Adrenal gland (tissue), 19 donors: ENCODE data around the gene TMEM106A. TPM values are rescaled to one million over a fixed set of nuclear protein-coding genes. Genes with fewer than 3 reads are reported as not detected.
"Not testable (repeated sequence)": the region's sequence is repeated elsewhere in the genome, so short reads cannot be mapped to it uniquely, and the experiment has no call there.

Experiments used
- DNase-seq, 7 donors: peaks; one replicate each; pipeline ENCODE4 v3.0.0-alpha.2; 2019 to 2020
- H3K27ac ChIP-seq, 5 donors: fragments of 200-600 bp; sonication (generic) in 4 of 5; 1 replicate in 3 of 5; 2 replicates in 2 of 5; pipeline versions ENCODE4 v1.5.1 to v1.8.0; 2016 to 2020; ENCODE audit warnings: mild to moderate bottlenecking in 1 of 5
- H3K27me3 ChIP-seq: fragments of 200-600 bp; 2 replicates; pipeline ENCODE4 v1.8.0; 2021
- H3K36me3 ChIP-seq, 2 donors: fragments of 200-600 bp; replicated peaks in 1 of 2; 1 replicate in 1 of 2; 2 replicates in 1 of 2; pipeline versions ENCODE4 v1.5.1 to v1.8.0; 2018 to 2022
- H3K4me1 ChIP-seq, 2 donors: fragments of 200-600 bp; replicated peaks in 1 of 2; 1 replicate in 1 of 2; 2 replicates in 1 of 2; pipeline versions ENCODE4 v1.5.1 to v1.8.0; 2018 to 2021
- H3K4me3 ChIP-seq, 4 donors: fragments of 200-600 bp; sonication (generic) in 3 of 4; one replicate each; pipeline ENCODE4 v1.5.1; 2016 to 2018
- H3K9me3 ChIP-seq, 3 donors: fragments of 200-600 bp; sonication (generic) in 1 of 3; replicated peaks in 1 of 3; 1 replicate in 2 of 3; 2 replicates in 1 of 3; pipeline versions ENCODE4 v1.5.1 to v1.8.0; 2016 to 2021
- POLR2A ChIP-seq, 2 donors: fragments of 450-650 bp; IDR thresholded peaks; one replicate each; pipeline ENCODE4 v1.6.1; 2017; ENCODE audit warnings: antibody characterized with exemption in 2 of 2, mild to moderate bottlenecking in 2 of 2, moderate library complexity in 1 of 2
- WGBS, 4 donors: extraction: QIAGEN DNeasy Blood & Tissue Kit in 2 of 4; methylation state at CpG; one replicate each; pipeline versions ENCODE4 v1.1.5 to v1.1.7; 2013 to 2017; 5-methylcytosine and 5-hydroxymethylcytosine counted together
- intact Hi-C, 2 donors: fragments of 100-400 bp; cut with DNase I; formaldehyde crosslinking; loops; one replicate each; pipeline versions ENCODE4 v1.14.1 to v1.15.0; 2022 to 2023
- long read RNA-seq, 10 donors: library from polyadenylated mRNA in 3 of 10; unstranded in 2 of 10; stranded (forward) in 1 of 10; transcript quantifications; one replicate each; pipeline ENCODE4 v2.0.0 and lab custom pipeline, GENCODE V29; 2021 to 2026
- polyA plus RNA-seq, 3 donors: library from polyadenylated mRNA; stranded (reverse); fragments of 200-250 nt in 2 of 3; fragments of 350-450 nt in 1 of 3; fragmentation: Illumina TruSeq in 1 of 3; extraction: RNeasy Lipid Tissue Mini Kit (QIAGEN cat#74804) in 1 of 3; gene quantifications; one replicate each; pipeline ENCODE4 v1.2.3, GENCODE V29; 2013 to 2014
- total RNA-seq, 9 donors: library from RNA; depleted of rRNA in 4 of 9; stranded (reverse); fragments of >200 nt in 4 of 9; fragments of 120-200 nt in 1 of 9; fragmentation: NEBNext Ultra II Directional in 1 of 9; extraction: Animal tissue kit (Norgen Biotek cat#: 25700) in 1 of 9; gene quantifications; one replicate each; pipeline versions ENCODE4 v1.1.0 to v1.2.4, GENCODE V29; 2013 to 2023
- TF ChIP-seq, protein P1 (sequence below), 6 experiments: fragments of 450-650 bp in 4 of 6; fragments of 200-600 bp in 2 of 6; sonication (generic) in 1 of 6; IDR thresholded peaks; 1 replicate in 5 of 6; 2 replicates in 1 of 6; pipeline versions ENCODE4 v1.5.1 to v1.8.0; 2016 to 2021; ENCODE audit warnings: antibody characterized with exemption in 6 of 6, mild to moderate bottlenecking in 2 of 6, moderate library complexity in 1 of 6
- donor health status: healthy with polysubstance abuse.
- donor health status: Bipolar disorder and iron deficiency.
- donor health status: DM: yes; HTN: yes; CAD: no.
- donor health status: DM: no; HTN: no; CAD: no.
- donor health status: DM: no; HTN: no; CAD: no.
- donor health status: DM: yes; HTN: yes; CAD: no.

The TMEM106A gene, protein sequence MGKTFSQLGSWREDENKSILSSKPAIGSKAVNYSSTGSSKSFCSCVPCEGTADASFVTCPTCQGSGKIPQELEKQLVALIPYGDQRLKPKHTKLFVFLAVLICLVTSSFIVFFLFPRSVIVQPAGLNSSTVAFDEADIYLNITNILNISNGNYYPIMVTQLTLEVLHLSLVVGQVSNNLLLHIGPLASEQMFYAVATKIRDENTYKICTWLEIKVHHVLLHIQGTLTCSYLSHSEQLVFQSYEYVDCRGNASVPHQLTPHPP
- total RNA-seq (10 to 100 TPM in 4 of 9 donors, 1 to 10 TPM in 5; 2.1 to 20.1 (median 9.0) TPM), polyA plus RNA-seq (1 to 10 TPM; 1.9 to 9.2 (median 4.5) TPM)
- long read RNA-seq, donor 1: 0 reads
- long read RNA-seq, donor 2, partial matches to known transcripts: 0 of 1 reads
- long read RNA-seq, donor 2, other reads (novel, unspliced or antisense): 0 of 1 reads
- long read RNA-seq, donor 3: 0 reads
- long read RNA-seq, donor 4, partial matches to known transcripts: 1 of 3 reads
- long read RNA-seq, donor 4, other reads (novel, unspliced or antisense): 2 of 3 reads
- long read RNA-seq, donor 5, partial matches to known transcripts: 2 of 5 reads
- long read RNA-seq, donor 5, other reads (novel, unspliced or antisense): 0 of 5 reads
- long read RNA-seq, donor 6, partial matches to known transcripts: 0 of 1 reads
- long read RNA-seq, donor 6, other reads (novel, unspliced or antisense): 0 of 1 reads
- long read RNA-seq, donor 7: 0 reads
- long read RNA-seq, donor 8: 0 reads
- long read RNA-seq, donor 9: 0 reads
- long read RNA-seq, donor 10: 0 reads

- H3K4me3 ChIP-seq: peak within 1 kb of the TSS; percentile 5 to 70 (median 30)
- H3K27me3 ChIP-seq: no peaks in the 10 kb centered on the region
- no peaks in the 10 kb centered on the region for H3K9me3 ChIP-seq
- DNase-seq: peak; percentile 74 to 86 (median 81)
- H3K4me1 ChIP-seq: peaks cover 6 to 16% of the 10 kb centered on the region in 2 donors
- 1 to 7% (median 2%) methylated on average over 41 to 54 of the region's 54 CpGs for WGBS, 4 donors
- H3K27ac ChIP-seq: peak within 1 kb of the TSS in 4 of 5 donors; percentile 56 to 83 (median 72)
- TF ChIP-seq POLR2A (IDR thresholded peaks at IDR 0.05): peak in 1 of 2 donors; percentile 36
- TF ChIP-seq, protein P1, sequence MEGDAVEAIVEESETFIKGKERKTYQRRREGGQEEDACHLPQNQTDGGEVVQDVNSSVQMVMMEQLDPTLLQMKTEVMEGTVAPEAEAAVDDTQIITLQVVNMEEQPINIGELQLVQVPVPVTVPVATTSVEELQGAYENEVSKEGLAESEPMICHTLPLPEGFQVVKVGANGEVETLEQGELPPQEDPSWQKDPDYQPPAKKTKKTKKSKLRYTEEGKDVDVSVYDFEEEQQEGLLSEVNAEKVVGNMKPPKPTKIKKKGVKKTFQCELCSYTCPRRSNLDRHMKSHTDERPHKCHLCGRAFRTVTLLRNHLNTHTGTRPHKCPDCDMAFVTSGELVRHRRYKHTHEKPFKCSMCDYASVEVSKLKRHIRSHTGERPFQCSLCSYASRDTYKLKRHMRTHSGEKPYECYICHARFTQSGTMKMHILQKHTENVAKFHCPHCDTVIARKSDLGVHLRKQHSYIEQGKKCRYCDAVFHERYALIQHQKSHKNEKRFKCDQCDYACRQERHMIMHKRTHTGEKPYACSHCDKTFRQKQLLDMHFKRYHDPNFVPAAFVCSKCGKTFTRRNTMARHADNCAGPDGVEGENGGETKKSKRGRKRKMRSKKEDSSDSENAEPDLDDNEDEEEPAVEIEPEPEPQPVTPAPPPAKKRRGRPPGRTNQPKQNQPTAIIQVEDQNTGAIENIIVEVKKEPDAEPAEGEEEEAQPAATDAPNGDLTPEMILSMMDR (IDR thresholded peaks at IDR 0.05): peak in 5 of 6 experiments; percentile 11 to 44 (median 28)
- H3K36me3 ChIP-seq: peaks cover 0 to 55% of the 10 kb centered on the region in 2 donors
- intact Hi-C loops: no loop called here
Observed at GRCh38 chr17:43211480-43212402, at the start of gene TMEM106A. TMEM106A (plus strand) TSS chr17:43211875; CDS start chr17:43213042, 1,167 bp downstream.

DNA sequence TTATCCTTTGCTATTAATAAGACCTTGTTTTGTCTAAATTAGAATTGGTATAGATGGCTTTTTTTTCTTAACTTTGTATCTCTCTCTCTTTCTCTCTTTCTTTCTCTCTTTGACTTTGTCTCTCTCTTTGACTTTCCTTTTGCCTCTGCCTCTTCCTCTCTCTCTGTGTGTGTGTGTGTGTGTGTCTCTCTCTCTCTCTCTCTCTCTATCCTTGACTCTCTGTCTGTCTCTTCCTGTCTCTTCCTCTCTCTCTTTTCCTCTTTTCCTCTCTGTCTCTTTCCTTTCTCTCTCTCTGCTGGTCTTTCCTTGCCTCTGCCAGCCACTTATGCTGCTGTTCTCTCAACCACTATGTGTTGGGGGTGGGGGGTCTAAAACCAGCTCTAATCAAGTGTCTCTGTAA, 45.7 kb upstream of the TMEM106A start:
- H3K9me3 ChIP-seq, H3K27ac ChIP-seq, H3K4me3 ChIP-seq, DNase-seq, H3K36me3 ChIP-seq, H3K27me3 ChIP-seq: not testable (repeated sequence)
- intact Hi-C loops: loop anchor here in 1 of 2 donors (5.0 kb wide), 1 partner anchor 34 kb away; no protein-coding TSS in a partner anchor
- H3K4me1 ChIP-seq: peaks cover 6 to 11% of the 10 kb centered on the region in 2 donors

DNA sequence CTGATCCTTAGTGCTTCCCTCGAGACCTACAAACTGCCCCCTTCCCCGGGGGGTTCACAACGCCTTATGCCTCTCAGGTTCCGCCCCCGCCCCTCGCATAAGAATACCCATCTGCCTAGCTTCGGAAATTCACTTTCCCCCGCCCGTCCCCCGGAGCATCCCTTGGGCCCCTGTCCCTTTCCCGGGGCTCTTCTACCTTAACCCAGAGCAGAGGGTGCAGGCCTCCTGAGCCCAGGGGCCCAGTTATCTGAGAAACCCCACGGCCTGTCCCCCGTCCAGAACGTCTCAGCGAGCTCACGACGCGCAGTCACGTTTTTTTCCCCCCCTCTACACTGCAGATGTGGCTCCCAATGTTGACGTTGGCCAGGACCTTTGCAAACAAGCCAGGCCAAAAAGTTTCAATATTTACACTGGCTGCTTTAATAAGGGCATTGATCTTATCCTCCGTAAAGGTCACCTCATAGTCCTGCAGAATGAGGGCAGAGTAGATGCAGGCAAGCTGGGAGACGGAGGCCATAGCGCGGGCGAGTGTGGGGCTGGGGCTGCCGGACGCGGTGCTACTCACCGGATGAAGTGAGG, 42.0 kb upstream of the TMEM106A start:
- 1 to 4% (median 1%) methylated on average over 21 to 29 of the region's 29 CpGs for WGBS, 4 donors
- intact Hi-C loops: loop anchor here in 1 of 2 donors (5.0 kb wide), 2 partner anchors 37 to 147 kb away; partner anchors contain the start of gene VAT1

More for the DNA sequence above, 42.0 kb upstream of the TMEM106A start:
- Histone ChIP-seq H3K27me3 (no peaks in the 10 kb centered on the region), H3K4me3 (peak overlapping the region in 3 of 4 donors; percentile 66 to 82 (median 80)), H3K27ac (peak overlapping the region; percentile 78 to 98 (median 97)), H3K4me1 (peaks cover 21 to 38% of the 10 kb centered on the region in 2 donors), H3K9me3 (no peaks in the 10 kb centered on the region), H3K36me3 (no peaks in the 10 kb centered on the region)
- peak in 6 of 7 donors; percentile 30 to 63 (median 40) for DNase-seq
- TF ChIP-seq, protein P1 (IDR thresholded peaks at IDR 0.05): no peak
- no peak for TF ChIP-seq POLR2A (IDR thresholded peaks at IDR 0.05)
